Chondrocyte (in vitro differentiated cells): ENCODE results near the gene RAB3A. TPM values are rescaled to one million over a fixed set of nuclear protein-coding genes. Genes with fewer than 3 reads are reported as not detected.

Experiments used
- DNase-seq: peaks from one replicate; pipeline ENCODE4 v3.0.0; 2021; ENCODE audit warnings: mixed read lengths, low spot score
- H3K27ac Mint-ChIP-seq: one replicate; pipeline ENCODE4 v1.8.0; 2021; ENCODE audit warnings: mild to moderate bottlenecking, moderate library complexity, mixed read lengths; ENCODE audit not compliant: unreplicated experiment
- H3K27me3 Mint-ChIP-seq: 2 replicates; pipeline ENCODE4 v1.8.0; 2021; ENCODE audit warnings: low read depth, mixed read lengths
- H3K36me3 Mint-ChIP-seq: 2 replicates; pipeline ENCODE4 v1.8.0; 2021; ENCODE audit warnings: low read depth, mixed read lengths
- H3K4me1 Mint-ChIP-seq: 2 replicates; pipeline ENCODE4 v1.8.0; 2021; ENCODE audit warnings: low read depth, mild to moderate bottlenecking, mixed read lengths
- H3K4me3 Mint-ChIP-seq: one replicate; pipeline ENCODE4 v1.8.0; 2021; ENCODE audit warnings: mild to moderate bottlenecking, moderate library complexity, mixed read lengths; ENCODE audit not compliant: unreplicated experiment
- H3K9me3 Mint-ChIP-seq: 2 replicates; pipeline ENCODE4 v1.8.0; 2021; ENCODE audit warnings: low read depth, mixed read lengths
- total RNA-seq: library from RNA; stranded (reverse); gene quantifications from 3 replicates; pipeline ENCODE4 v1.2.1, GENCODE V29; 2021
- TF ChIP-seq, protein P1 (sequence below): fragments of 200-600 bp; sonication (generic); IDR thresholded peaks from 2 replicates; pipeline ENCODE4 v1.5.0; 2021; ENCODE audit warnings: antibody characterized with exemption, mild to moderate bottlenecking, moderate library complexity

The RAB3A gene
- total RNA-seq, 1 donor from 2014 or later = 3.4 TPM

DNA sequence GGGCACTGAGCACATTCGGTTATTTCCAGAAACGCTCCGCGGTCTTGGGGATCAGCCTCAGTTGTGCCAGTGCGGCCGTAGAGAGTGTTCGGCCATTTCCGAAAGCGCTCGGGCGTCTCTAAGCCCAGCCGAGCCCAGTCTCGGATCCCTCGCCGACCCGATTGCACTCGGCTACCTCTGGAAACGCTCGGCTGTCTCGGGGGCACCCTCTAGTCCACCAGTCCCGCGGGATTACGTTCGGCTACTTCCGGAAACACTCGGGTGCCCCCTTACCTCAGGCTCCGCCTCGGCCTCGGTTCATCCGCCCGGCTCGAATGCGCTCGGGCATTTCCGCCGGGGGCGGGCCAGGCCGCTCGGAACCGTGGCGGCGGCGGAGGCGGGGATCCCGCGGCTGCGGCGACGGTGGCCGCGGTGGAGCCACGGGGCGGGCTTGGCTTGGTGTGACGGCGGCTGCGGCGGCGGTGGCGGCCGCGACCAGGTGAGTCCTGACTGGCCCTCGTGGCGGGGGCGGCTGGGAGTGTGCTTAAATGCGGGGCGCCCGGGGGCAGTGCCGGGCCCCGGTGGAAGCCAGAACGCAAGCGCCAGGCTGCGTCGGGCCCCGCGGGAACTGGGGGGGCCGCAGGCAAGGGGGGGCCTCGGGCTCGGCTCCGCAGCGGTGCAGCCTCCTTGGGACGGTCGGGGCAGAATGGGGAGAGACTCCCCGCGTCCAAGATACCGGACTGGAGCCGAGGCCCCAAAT lies 50.9 kb downstream of the RAB3A start, which contains the start of gene PIK3R2:
PIK3R2 (plus strand) TSS at position 347 of the 739 bp plus-strand sequence. CDS start 2,717 bp downstream, outside the sequence.
- TF ChIP-seq, protein P1, sequence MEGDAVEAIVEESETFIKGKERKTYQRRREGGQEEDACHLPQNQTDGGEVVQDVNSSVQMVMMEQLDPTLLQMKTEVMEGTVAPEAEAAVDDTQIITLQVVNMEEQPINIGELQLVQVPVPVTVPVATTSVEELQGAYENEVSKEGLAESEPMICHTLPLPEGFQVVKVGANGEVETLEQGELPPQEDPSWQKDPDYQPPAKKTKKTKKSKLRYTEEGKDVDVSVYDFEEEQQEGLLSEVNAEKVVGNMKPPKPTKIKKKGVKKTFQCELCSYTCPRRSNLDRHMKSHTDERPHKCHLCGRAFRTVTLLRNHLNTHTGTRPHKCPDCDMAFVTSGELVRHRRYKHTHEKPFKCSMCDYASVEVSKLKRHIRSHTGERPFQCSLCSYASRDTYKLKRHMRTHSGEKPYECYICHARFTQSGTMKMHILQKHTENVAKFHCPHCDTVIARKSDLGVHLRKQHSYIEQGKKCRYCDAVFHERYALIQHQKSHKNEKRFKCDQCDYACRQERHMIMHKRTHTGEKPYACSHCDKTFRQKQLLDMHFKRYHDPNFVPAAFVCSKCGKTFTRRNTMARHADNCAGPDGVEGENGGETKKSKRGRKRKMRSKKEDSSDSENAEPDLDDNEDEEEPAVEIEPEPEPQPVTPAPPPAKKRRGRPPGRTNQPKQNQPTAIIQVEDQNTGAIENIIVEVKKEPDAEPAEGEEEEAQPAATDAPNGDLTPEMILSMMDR = no peak
- Mint-ChIP-seq H3K9me3 (no peaks in the 10 kb centered on the region), H3K4me3 (peak within 1 kb of the TSS; percentile 89), H3K4me1 (peaks cover 36% of the 10 kb centered on the region), H3K27me3 (no peaks in the 10 kb centered on the region), H3K27ac (peak within 1 kb of the TSS; percentile 97), H3K36me3 (peaks cover 1% of the 10 kb centered on the region)
- peak; percentile 99 for DNase-seq

- TF ChIP-seq, protein P1 = peak; percentile 92
- Mint-ChIP-seq H3K4me1 (peaks cover 33% of the 10 kb centered on the region), H3K27me3 (no peaks in the 10 kb centered on the region), H3K36me3 (peaks cover 3% of the 10 kb centered on the region), H3K4me3 (peak overlapping the region; percentile 89), H3K9me3 (no peaks in the 10 kb centered on the region), H3K27ac (peak overlapping the region; percentile 97)
- no peak for DNase-seq
Measured at GRCh38 chr19:18152442-18152816, 51.4 kb downstream of the RAB3A start.

- TF ChIP-seq, protein P1 = no peak
- DNase-seq = no peak
- Mint-ChIP-seq H3K36me3 (peaks cover 6% of the 10 kb centered on the region), H3K9me3 (no peaks in the 10 kb centered on the region), H3K4me1 (peaks cover 19% of the 10 kb centered on the region), H3K27ac (peak overlapping the region; percentile 97), H3K4me3 (peak overlapping the region; percentile 89), H3K27me3 (no peaks in the 10 kb centered on the region)
Measured at GRCh38 chr19:18150776-18151624, 52.8 kb downstream of the RAB3A start.

DNA sequence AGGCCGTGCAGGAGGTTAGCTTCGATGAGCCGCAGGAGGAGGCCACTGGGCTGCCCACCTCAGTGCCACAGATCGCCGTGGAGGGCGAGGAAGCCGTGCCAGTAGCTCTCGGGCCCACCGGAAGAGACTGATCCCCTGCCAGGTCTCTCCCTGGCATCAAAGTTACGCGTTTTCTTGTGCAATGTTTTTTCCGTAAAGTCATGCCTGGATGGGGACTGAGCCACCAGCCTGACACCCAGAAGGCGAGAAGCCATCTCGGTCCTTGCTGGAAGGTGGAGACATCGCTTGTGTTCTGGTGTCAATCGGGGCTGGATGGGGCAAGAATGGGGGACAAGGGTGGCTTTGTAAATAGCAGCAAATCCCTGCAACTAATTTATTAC lies 54.3 kb downstream of the RAB3A start:
- no peak overlapping the region for H3K4me3 Mint-ChIP-seq
- H3K4me1 Mint-ChIP-seq = peaks cover 18% of the 10 kb centered on the region
- H3K9me3 Mint-ChIP-seq = no peaks in the 10 kb centered on the region

GRCh38 chr19:18147396-18147795 lies 56.4 kb downstream of the RAB3A start:
- no peak for DNase-seq
- TF ChIP-seq, protein P1 = no peak
- Mint-ChIP-seq H3K4me3 (no peak overlapping the region), H3K27ac (no peak overlapping the region), H3K27me3 (no peaks in the 10 kb centered on the region), H3K4me1 (peaks cover 9% of the 10 kb centered on the region), H3K36me3 (peaks cover 14% of the 10 kb centered on the region), H3K9me3 (no peaks in the 10 kb centered on the region)

More for the DNA sequence above, 54.3 kb downstream of the RAB3A start:
- DNase-seq = no peak
- Mint-ChIP-seq H3K36me3 (peaks cover 11% of the 10 kb centered on the region), H3K27me3 (no peaks in the 10 kb centered on the region), H3K27ac (no peak overlapping the region)
- TF ChIP-seq, protein P1 = no peak
